K562 (cell line): ENCODE measurements around the gene IPO7. TPM values are rescaled to one million over a fixed set of nuclear protein-coding genes. Genes with fewer than 3 reads are reported as not detected.

Experiments used
- ASH1L ChIP-seq: fragments of 450-650 bp; IDR thresholded peaks from 2 replicates; pipeline ENCODE4 v1.6.1; 2018; ENCODE audit warnings: borderline replicate concordance, mild to moderate bottlenecking, low read depth; ENCODE audit not compliant: partially characterized antibody
- CCAR2 ChIP-seq: fragments of 200-400 bp; formaldehyde crosslinking; IDR thresholded peaks from 2 replicates; pipeline ENCODE4 v1.6.1; 2017; ENCODE audit warnings: mild to moderate bottlenecking, low read depth, low read length
- CTBP1 ChIP-seq: fragments of 450-650 bp; IDR thresholded peaks from 2 replicates; pipeline ENCODE4 v1.6.1; 2016; ENCODE audit warnings: borderline replicate concordance
- FIP1L1 ChIP-seq: fragments of 200-400 bp; formaldehyde crosslinking; IDR thresholded peaks from 2 replicates; pipeline ENCODE4 v1.6.1; 2018; ENCODE audit warnings: mild to moderate bottlenecking, low read depth, low read length; ENCODE audit not compliant: poor library complexity, severe bottlenecking
- KLF1 ChIP-seq: fragments of 450-650 bp; IDR thresholded peaks from 2 replicates; pipeline ENCODE4 v1.6.1; 2016; ENCODE audit warnings: missing genetic modification characterization, missing compliant biosample characterization
- NCOA1 ChIP-seq: fragments of 450-650 bp; IDR thresholded peaks from 2 replicates; pipeline ENCODE4 v1.6.1; 2016; ENCODE audit warnings: low read depth
- NFE2 ChIP-seq: IDR thresholded peaks from 2 replicates; pipeline ENCODE4 v1.6.1; 2014; ENCODE audit warnings: antibody characterized with exemption, low read depth
- SNIP1 ChIP-seq: fragments of 450-650 bp; IDR thresholded peaks from 2 replicates; pipeline ENCODE4 v1.7.1; 2017; ENCODE audit warnings: low read depth, mild to moderate bottlenecking
- SREBF1 ChIP-seq: fragments of 150-350 bp; IDR thresholded peaks from 2 replicates; pipeline ENCODE4 v1.6.1; 2014; ENCODE audit warnings: antibody characterized with exemption, low read depth, low read length, borderline replicate concordance
- TAF9B ChIP-seq: fragments of 450-650 bp; IDR thresholded peaks from 2 replicates; pipeline ENCODE4 v1.6.1; 2018; ENCODE audit warnings: mild to moderate bottlenecking; ENCODE audit not compliant: partially characterized antibody
- ZBTB7A ChIP-seq: IDR thresholded peaks from 2 replicates; pipeline ENCODE4 v1.6.1; 2011; ENCODE audit warnings: low read depth, mild to moderate bottlenecking, low read length, moderate library complexity, borderline replicate concordance; ENCODE audit not compliant: control insufficient read depth
- ZC3H8 ChIP-seq: fragments of 450-650 bp; IDR thresholded peaks from 2 replicates; pipeline ENCODE4 v1.6.1; 2017
- ZNF175 ChIP-seq: fragments of 200-800 bp; sonication (Bioruptor generic); IDR thresholded peaks from 2 replicates; pipeline ENCODE4 v1.6.1; 2016; ENCODE audit warnings: low read depth, mild to moderate bottlenecking, missing genetic modification characterization, missing compliant biosample characterization
- ZNF232 ChIP-seq: sonication (generic); formaldehyde crosslinking; IDR thresholded peaks from 2 replicates; pipeline ENCODE4 v1.8.0; 2022; ENCODE audit warnings: mild to moderate bottlenecking, missing genetic modification reagents
- ZNF24 ChIP-seq: fragments of 450-650 bp; IDR thresholded peaks from 2 replicates; pipeline ENCODE4 v1.6.1; 2016
- ZNF431 ChIP-seq: sonication (generic); formaldehyde crosslinking; IDR thresholded peaks from 2 replicates; pipeline ENCODE4 v1.8.0; 2022; ENCODE audit warnings: mild to moderate bottlenecking, missing genetic modification reagents
- ZSCAN29 ChIP-seq: fragments of 450-650 bp; IDR thresholded peaks from 2 replicates; pipeline ENCODE4 v1.6.1; 2017
- polyA plus RNA-seq, 8 experiments: library from polyadenylated mRNA; depleted of rRNA in 4 of 8; stranded (reverse) in 5 of 8; unstranded in 3 of 8; fragments of >200 nt; fragmentation: Nextera tagmentation in 2 of 8; fragmentation: Illumina TruSeq in 1 of 8; extraction: Ambion mirVana in 2 of 8; extraction: Trizol in 1 of 8; gene quantifications; 2 replicates each; pipeline versions ENCODE4 v1.2.1 to v1.2.3, GENCODE V29; 2011 to 2014; ENCODE audit warnings: inconsistent platforms in 1 of 8, missing spikeins in 1 of 8
- total RNA-seq, 7 experiments: library from RNA; depleted of rRNA in 6 of 7; stranded (reverse); fragments of >200 nt in 6 of 7; fragmentation: Illumina TruSeq in 2 of 7; extraction: Trizol in 2 of 7; gene quantifications; 2 replicates each; pipeline versions ENCODE4 v1.2.1 to v1.2.3, GENCODE V29; 2011 to 2021; ENCODE audit warnings: low replicate concordance in 1 of 7
- TF ChIP-seq, protein P1 (sequence below): fragments of 250-450 bp; sonication (Bioruptor Pico); IDR thresholded peaks from 2 replicates; pipeline ENCODE4 v1.5.0; 2021
- TF ChIP-seq, protein P2 (sequence below): sonication (generic); formaldehyde crosslinking; IDR thresholded peaks from 2 replicates; pipeline ENCODE4 v1.8.0; 2022; ENCODE audit warnings: missing genetic modification reagents, mild to moderate bottlenecking, borderline replicate concordance
- TF ChIP-seq, protein P3 (sequence below): sonication (generic); IDR thresholded peaks from 2 replicates; pipeline ENCODE4 v1.6.1; 2016
- TF ChIP-seq, protein P4 (sequence below): fragments of 450-650 bp; IDR thresholded peaks from 2 replicates; pipeline ENCODE4 v1.6.1; 2016; ENCODE audit warnings: mild to moderate bottlenecking
- TF ChIP-seq, protein P5 (sequence below): fragments of 250-450 bp; sonication (Bioruptor Pico); IDR thresholded peaks from 2 replicates; pipeline ENCODE4 v1.5.0; 2020; ENCODE audit warnings: mild to moderate bottlenecking

The IPO7 gene
- total and polyA plus RNA-seq, 9 of the 15 experiments (the other 6 are each of a cell fraction or from before 2014, with no cell fraction given) = 23.6 to 138 (median 110) TPM

DNA sequence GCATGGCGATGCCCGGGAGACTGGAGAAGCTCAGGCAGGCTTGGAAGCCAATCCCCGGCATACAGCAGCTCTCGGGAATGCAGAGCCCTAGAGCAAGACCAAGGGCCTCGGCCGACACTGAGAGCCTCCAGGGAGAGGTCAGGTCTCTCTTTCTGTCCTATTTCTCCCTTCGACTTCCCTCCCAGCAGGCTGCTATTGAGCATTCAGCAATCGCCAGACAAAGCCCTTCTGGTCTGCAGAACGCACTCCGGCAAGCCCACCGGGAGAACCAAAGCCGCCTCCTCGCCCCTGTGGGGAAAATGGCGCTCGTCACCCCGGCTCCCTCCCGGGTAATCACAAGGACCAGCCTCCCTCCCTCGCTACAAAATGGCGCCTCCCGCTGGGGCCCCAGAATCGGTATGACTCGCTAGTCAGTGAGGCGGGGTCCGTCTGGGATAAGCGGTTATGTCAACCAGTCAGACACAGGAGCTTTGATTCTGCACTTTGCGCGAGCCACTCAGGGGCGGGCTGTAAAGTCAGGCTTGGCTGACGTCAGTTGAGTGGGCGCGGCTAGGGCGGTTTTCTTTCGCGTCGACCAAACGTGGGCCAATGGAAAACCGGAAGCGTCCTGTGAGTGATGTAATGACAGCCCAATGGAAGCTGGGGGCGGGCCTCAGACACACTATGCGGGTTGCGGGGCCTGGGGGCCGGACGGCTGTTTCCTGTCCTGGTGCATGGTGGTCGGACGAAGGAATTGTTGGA lies 76.0 kb downstream of the IPO7 start, which contains the start of gene ZNF143 (continued):
- TF ChIP-seq FIP1L1 (no peak), ASH1L (peak; percentile 98), NCOA1 (peak; percentile 70), ZBTB7A (no peak), CCAR2 (no peak), ZNF175 (CRISPR knock-in tag) (no peak), CTBP1 (no peak), ZNF232 (CRISPR knock-in tag) (no peak), ZNF431 (CRISPR knock-in tag) (0 out of 2 replicates have a peak, but pooled peaks have one; percentile 17), ZNF24 (peak; percentile 38; the same call in 1 of the 2 replicates), KLF1 (tag) (0 out of 2 replicates have a peak, but pooled peaks have one; percentile 65), NFE2 (peak; percentile 2; the same call in 1 of the 2 replicates), ZSCAN29 (peak; percentile 50; the same call in 1 of the 2 replicates), SREBF1 (no peak), ZC3H8 (0 out of 2 replicates have a peak, but pooled peaks have one; percentile 33), TAF9B (peak; percentile 86), SNIP1 (no peak)
- TF ChIP-seq, protein P1, sequence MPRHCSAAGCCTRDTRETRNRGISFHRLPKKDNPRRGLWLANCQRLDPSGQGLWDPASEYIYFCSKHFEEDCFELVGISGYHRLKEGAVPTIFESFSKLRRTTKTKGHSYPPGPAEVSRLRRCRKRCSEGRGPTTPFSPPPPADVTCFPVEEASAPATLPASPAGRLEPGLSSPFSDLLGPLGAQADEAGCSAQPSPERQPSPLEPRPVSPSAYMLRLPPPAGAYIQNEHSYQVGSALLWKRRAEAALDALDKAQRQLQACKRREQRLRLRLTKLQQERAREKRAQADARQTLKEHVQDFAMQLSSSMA (CRISPR knock-in tag) = peak; percentile 51; the same call in 1 of the 2 replicates
- TF ChIP-seq, protein P2, sequence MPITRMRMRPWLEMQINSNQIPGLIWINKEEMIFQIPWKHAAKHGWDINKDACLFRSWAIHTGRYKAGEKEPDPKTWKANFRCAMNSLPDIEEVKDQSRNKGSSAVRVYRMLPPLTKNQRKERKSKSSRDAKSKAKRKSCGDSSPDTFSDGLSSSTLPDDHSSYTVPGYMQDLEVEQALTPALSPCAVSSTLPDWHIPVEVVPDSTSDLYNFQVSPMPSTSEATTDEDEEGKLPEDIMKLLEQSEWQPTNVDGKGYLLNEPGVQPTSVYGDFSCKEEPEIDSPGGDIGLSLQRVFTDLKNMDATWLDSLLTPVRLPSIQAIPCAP = no peak
- TF ChIP-seq, protein P3, sequence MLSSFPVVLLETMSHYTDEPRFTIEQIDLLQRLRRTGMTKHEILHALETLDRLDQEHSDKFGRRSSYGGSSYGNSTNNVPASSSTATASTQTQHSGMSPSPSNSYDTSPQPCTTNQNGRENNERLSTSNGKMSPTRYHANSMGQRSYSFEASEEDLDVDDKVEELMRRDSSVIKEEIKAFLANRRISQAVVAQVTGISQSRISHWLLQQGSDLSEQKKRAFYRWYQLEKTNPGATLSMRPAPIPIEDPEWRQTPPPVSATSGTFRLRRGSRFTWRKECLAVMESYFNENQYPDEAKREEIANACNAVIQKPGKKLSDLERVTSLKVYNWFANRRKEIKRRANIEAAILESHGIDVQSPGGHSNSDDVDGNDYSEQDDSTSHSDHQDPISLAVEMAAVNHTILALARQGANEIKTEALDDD = 0 out of 2 replicates have a peak, but pooled peaks have one; percentile 22
- TF ChIP-seq, protein P4, sequence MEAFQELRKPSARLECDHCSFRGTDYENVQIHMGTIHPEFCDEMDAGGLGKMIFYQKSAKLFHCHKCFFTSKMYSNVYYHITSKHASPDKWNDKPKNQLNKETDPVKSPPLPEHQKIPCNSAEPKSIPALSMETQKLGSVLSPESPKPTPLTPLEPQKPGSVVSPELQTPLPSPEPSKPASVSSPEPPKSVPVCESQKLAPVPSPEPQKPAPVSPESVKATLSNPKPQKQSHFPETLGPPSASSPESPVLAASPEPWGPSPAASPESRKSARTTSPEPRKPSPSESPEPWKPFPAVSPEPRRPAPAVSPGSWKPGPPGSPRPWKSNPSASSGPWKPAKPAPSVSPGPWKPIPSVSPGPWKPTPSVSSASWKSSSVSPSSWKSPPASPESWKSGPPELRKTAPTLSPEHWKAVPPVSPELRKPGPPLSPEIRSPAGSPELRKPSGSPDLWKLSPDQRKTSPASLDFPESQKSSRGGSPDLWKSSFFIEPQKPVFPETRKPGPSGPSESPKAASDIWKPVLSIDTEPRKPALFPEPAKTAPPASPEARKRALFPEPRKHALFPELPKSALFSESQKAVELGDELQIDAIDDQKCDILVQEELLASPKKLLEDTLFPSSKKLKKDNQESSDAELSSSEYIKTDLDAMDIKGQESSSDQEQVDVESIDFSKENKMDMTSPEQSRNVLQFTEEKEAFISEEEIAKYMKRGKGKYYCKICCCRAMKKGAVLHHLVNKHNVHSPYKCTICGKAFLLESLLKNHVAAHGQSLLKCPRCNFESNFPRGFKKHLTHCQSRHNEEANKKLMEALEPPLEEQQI = no peak
- TF ChIP-seq, protein P5, sequence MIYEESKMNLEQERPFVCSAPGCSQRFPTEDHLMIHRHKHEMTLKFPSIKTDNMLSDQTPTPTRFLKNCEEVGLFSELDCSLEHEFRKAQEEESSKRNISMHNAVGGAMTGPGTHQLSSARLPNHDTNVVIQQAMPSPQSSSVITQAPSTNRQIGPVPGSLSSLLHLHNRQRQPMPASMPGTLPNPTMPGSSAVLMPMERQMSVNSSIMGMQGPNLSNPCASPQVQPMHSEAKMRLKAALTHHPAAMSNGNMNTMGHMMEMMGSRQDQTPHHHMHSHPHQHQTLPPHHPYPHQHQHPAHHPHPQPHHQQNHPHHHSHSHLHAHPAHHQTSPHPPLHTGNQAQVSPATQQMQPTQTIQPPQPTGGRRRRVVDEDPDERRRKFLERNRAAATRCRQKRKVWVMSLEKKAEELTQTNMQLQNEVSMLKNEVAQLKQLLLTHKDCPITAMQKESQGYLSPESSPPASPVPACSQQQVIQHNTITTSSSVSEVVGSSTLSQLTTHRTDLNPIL (CRISPR knock-in tag) = no peak
